AG04449 (cell line): ENCODE measurements around the gene BABAM2.
"Not testable (repeated sequence)": the region's sequence is repeated elsewhere in the genome, so short reads cannot be mapped to it uniquely, and the experiment has no call there.

Source experiments
- CTCF ChIA-PET: fragments of 350-600 bp; formaldehyde crosslinking; extraction: SDS; loops from one replicate; lab custom pipeline; 2021; ENCODE audit warnings: antibody characterized with exemption; lab: Yijun Ruan, JAX
- POLR2A ChIA-PET: fragments of 400-600, 350-600 bp; formaldehyde crosslinking; extraction: SDS; loops from one replicate; lab custom pipeline; 2020; ENCODE audit warnings: antibody characterized with exemption, inconsistent platforms; lab: Yijun Ruan, JAX
- DNase-seq: peaks from one replicate; pipeline ENCODE4 v3.0.0-alpha.2; 2010; ENCODE audit warnings: low read depth, low spot score
- H3K4me3 ChIP-seq: 2 replicates; pipeline ENCODE4 v1.5.1; 2011; ENCODE audit warnings: low read depth, mild to moderate bottlenecking, control low read depth, low read length
- CTCF ChIP-seq: IDR thresholded peaks from one replicate; pipeline ENCODE4 v1.5.1; 2011; ENCODE audit warnings: mild to moderate bottlenecking, moderate library complexity, low read length, control low read depth, inconsistent platforms; ENCODE audit not compliant: insufficient read depth; ENCODE audit errors: missing control alignments

Gene BABAM2

DNA sequence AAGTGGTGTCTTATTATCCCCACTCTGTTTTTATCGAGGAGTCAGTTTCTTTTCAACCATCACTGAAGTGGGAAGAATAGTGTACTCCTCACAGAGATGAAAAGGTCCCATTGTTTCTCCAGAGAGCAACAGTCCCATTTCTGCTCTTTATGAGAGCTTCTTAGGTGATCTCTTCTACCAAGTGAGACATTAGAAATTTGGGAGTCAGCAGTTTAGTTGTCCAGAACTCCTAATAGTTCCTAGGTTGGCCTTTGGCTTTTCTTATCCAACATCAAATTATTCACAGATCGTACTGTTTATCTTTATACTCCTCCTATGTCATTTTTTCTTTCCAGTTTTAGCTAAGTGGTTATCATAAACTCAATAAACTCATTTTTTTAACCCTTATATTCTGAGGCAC is 213.1 kb downstream of the BABAM2 start:
- CTCF ChIA-PET = no interaction called here
- POLR2A ChIA-PET = no interaction called here
- H3K4me3 ChIP-seq = no peak overlapping the region
- no peak for TF ChIP-seq CTCF
- DNase-seq = no peak

DNA sequence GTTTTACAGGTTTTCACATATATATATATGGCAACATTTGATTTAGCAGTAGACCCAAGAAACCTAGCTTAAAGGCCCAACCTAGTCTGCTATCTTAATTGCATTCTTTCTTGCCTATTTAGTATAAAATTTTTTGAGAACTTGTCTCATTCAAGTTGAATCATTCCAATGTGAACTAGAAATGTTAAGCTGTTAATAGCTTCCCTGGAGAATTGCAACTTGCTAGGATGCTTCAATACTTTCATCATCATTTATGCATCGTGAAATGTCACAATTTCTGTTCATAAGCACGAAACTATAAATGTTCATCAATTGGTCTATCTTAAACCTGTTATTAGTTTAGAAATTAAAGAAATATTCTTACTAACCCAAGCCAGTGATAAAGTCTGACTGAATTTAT is 217.6 kb downstream of the BABAM2 start:
- ChIA-PET POLR2A (interaction anchor here (0.8 kb wide), 1 partner anchor 285 kb away, joined by 3 read pairs; the partner anchor contains the start of gene FOSL2), CTCF (interaction anchor here (1.4 kb wide), 1 partner anchor 9 kb away, joined by 3 read pairs; no protein-coding TSS in a partner anchor)
- DNase-seq = peak; percentile 64
- H3K4me3 ChIP-seq = no peak overlapping the region
- TF ChIP-seq CTCF = no peak

GRCh38 chr2:28113771-28114170 is 223.2 kb downstream of the BABAM2 start:
- H3K4me3 ChIP-seq, DNase-seq, POLR2A ChIA-PET, CTCF ChIA-PET: not testable (repeated sequence)

GRCh38 chr2:28117104-28117596 is 226.6 kb downstream of the BABAM2 start:
- POLR2A ChIA-PET = no interaction called here
- no peak for DNase-seq
- H3K4me3 ChIP-seq = no peak overlapping the region
- TF ChIP-seq CTCF = no peak
- CTCF ChIA-PET = interaction anchor here (0.9 kb wide), 1 partner anchor 9 kb away, joined by 3 read pairs; no protein-coding TSS in a partner anchor

GRCh38 chr2:28119631-28120030 is 229.1 kb downstream of the BABAM2 start:
- ChIA-PET POLR2A (interaction anchor here (0.5 kb wide), 1 partner anchor 10 kb away, joined by 3 read pairs; no protein-coding TSS in a partner anchor), CTCF (interaction anchor here (1.5 kb wide), 1 partner anchor 9 kb away, joined by 6 read pairs; no protein-coding TSS in a partner anchor)
- no peak for DNase-seq
- H3K4me3 ChIP-seq = no peak overlapping the region
- TF ChIP-seq CTCF = no peak

DNA sequence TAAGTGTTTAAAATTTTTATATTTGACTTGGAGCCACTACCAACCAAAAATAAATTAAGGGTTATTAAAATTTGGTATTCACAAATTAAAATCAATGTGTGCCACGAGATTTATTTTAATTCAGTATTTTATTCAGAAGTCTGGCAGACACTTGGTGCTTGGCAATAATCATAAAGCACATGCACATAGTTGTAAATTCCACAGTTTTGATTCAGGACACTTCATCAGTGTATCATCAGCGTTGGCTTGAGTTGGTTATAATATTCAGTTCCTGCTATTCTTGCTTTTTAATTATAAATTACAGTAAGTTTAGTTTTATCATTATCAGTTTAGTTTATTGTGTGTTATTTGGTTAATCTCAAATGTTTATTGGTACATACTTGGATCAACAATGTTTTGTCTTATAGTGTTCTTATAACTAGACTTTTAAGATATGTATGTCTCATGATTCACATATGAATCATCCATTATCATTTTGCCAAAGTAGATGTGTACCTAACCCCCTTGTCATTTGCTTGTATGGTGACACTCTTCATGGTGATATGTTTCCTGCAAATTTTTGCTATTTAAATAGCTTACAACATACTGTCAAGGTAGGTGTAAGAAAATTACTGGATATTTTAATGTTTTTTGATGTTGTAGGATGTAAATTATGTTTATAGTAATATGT is 237.9 kb downstream of the BABAM2 start:
- CTCF ChIA-PET = interaction anchor here (1.7 kb wide), 1 partner anchor 9 kb away, joined by 6 read pairs; no protein-coding TSS in a partner anchor
- TF ChIP-seq CTCF = no peak
- no peak for DNase-seq
- POLR2A ChIA-PET = no interaction called here
- H3K4me3 ChIP-seq = no peak overlapping the region
